ENCODE data around the gene SUV39H1.
"Not testable (repeated sequence)": the region's sequence is repeated elsewhere in the genome, so short reads cannot be mapped to it uniquely, and the experiment has no call there.

SUV39H1 gene

GRCh38 chrX:48688531-48689150 is 7.9 kb upstream of the SUV39H1 start:
- no peak for DNase-seq

GRCh38 chrX:48689208-48689920 is 7.2 kb upstream of the SUV39H1 start:
- DNase-seq = no peak

- not testable (repeated sequence) for DNase-seq
Measured at GRCh38 chrX:48691746-48692145, 4.8 kb upstream of the SUV39H1 start.

- no peak for DNase-seq
Measured at GRCh38 chrX:48694776-48695533, 1.6 kb upstream of the SUV39H1 start.

- DNase-seq = no peak
Measured at GRCh38 chrX:48695534-48695896, 1.0 kb upstream of the SUV39H1 start.

- no peak for DNase-seq
Measured at GRCh38 chrX:48695925-48696300, 621 bp upstream of the SUV39H1 start.

- DNase-seq = no peak
Measured at GRCh38 chrX:48696909-48697727, 584 bp downstream of the SUV39H1 start.

GRCh38 chrX:48698306-48698705 is 1.8 kb downstream of the SUV39H1 start:
- no peak for DNase-seq

- DNase-seq = no peak
Measured at GRCh38 chrX:48700246-48700645, 3.7 kb downstream of the SUV39H1 start.

- DNase-seq = no peak
Measured at GRCh38 chrX:48700951-48701653, 4.6 kb downstream of the SUV39H1 start.

- no peak for DNase-seq
Measured at GRCh38 chrX:48702032-48702431, 5.5 kb downstream of the SUV39H1 start.

- no peak for DNase-seq
Measured at GRCh38 chrX:48702716-48703115, 6.2 kb downstream of the SUV39H1 start.

GRCh38 chrX:48703228-48703627 is 6.7 kb downstream of the SUV39H1 start:
- DNase-seq = no peak

- no peak for DNase-seq
Measured at GRCh38 chrX:48703642-48704481, 7.3 kb downstream of the SUV39H1 start.

GRCh38 chrX:48705871-48706270 is 9.3 kb downstream of the SUV39H1 start:
- no peak for DNase-seq

GRCh38 chrX:48709522-48710112 is 13.1 kb downstream of the SUV39H1 start:
- DNase-seq = no peak

GRCh38 chrX:48711162-48711928 is 14.8 kb downstream of the SUV39H1 start:
- DNase-seq = no peak

GRCh38 chrX:48711929-48712505 is 15.5 kb downstream of the SUV39H1 start:
- DNase-seq = no peak

GRCh38 chrX:48713847-48714246 is 17.3 kb downstream of the SUV39H1 start:
- no peak for DNase-seq

GRCh38 chrX:48714573-48714972 is 18.0 kb downstream of the SUV39H1 start:
- no peak for DNase-seq
